ENCODE measurements around the gene FMO3.
A peak's percentile ranks its signal among the peaks of the same experiment; 100 is the strongest.

Gene FMO3

GRCh38 chr1:171090604-171091003 is at the start of gene FMO3:
TSS of gene FMO3 (plus strand) at chr1:171090905. CDS start at chr1:171092659, 1,754 bp downstream.
- DNase-seq, result no peak

- DNase-seq, result no peak
Observed at GRCh38 chr1:171048014-171048413, 42.7 kb upstream of the FMO3 start.

- no peak for DNase-seq
Observed at GRCh38 chr1:171052977-171053376, 37.7 kb upstream of the FMO3 start.

- DNase-seq, result no peak
Observed at GRCh38 chr1:171055966-171056643, 34.6 kb upstream of the FMO3 start.

- DNase-seq, result no peak
Observed at GRCh38 chr1:171061425-171062143, 29.1 kb upstream of the FMO3 start.

GRCh38 chr1:171062902-171063301 is 27.8 kb upstream of the FMO3 start:
- no peak for DNase-seq

- no peak for DNase-seq
Observed at GRCh38 chr1:171075041-171075440, 15.7 kb upstream of the FMO3 start.

GRCh38 chr1:171081314-171081753 is 9.4 kb upstream of the FMO3 start:
- no peak for DNase-seq

- DNase-seq, result no peak
Observed at GRCh38 chr1:171081763-171082201, 8.9 kb upstream of the FMO3 start.

- no peak for DNase-seq
Observed at GRCh38 chr1:171082606-171083005, 8.1 kb upstream of the FMO3 start.

- DNase-seq, result peak; percentile 11
Observed at GRCh38 chr1:171083222-171083621, 7.5 kb upstream of the FMO3 start.

GRCh38 chr1:171084091-171084490 is 6.6 kb upstream of the FMO3 start:
- DNase-seq, result no peak

- DNase-seq, result no peak
Observed at GRCh38 chr1:171084870-171085269, 5.8 kb upstream of the FMO3 start.

GRCh38 chr1:171087896-171088295 is 2.8 kb upstream of the FMO3 start:
- no peak for DNase-seq

GRCh38 chr1:171103862-171104261 is 13.2 kb downstream of the FMO3 start:
- no peak for DNase-seq

- DNase-seq, result no peak
Observed at GRCh38 chr1:171107262-171107940, 16.7 kb downstream of the FMO3 start.

GRCh38 chr1:171107969-171108368 is 17.3 kb downstream of the FMO3 start:
- no peak for DNase-seq

GRCh38 chr1:171109966-171110365 is 19.3 kb downstream of the FMO3 start:
- no peak for DNase-seq

- DNase-seq, result no peak
Observed at GRCh38 chr1:171110621-171111326, 20.1 kb downstream of the FMO3 start.

- no peak for DNase-seq
Observed at GRCh38 chr1:171112119-171112518, 21.4 kb downstream of the FMO3 start.

- DNase-seq, result no peak
Observed at GRCh38 chr1:171113382-171113781, 22.7 kb downstream of the FMO3 start.

- DNase-seq, result no peak
Observed at GRCh38 chr1:171115280-171115897, 24.7 kb downstream of the FMO3 start.

- no peak for DNase-seq
Observed at GRCh38 chr1:171116676-171117075, 26.0 kb downstream of the FMO3 start.
